ENCODE measurements around the gene KRTAP4-16.

- TF ChIP-seq CTCF (IDR thresholded peaks at IDR 0.05) (no peak), POLR2AphosphoS5 (IDR thresholded peaks at IDR 0.05) (no peak), POLR2A (IDR thresholded peaks at IDR 0.05) (no peak)
These were observed 23.1 kb upstream of the KRTAP4-16 start for GRCh38 chr17:41125064-41125463.
